Measurements from ENCODE around the gene POLR2H. TPM values are rescaled to one million over a fixed set of nuclear protein-coding genes. Genes with fewer than 3 reads are reported as not detected.

The POLR2H gene
- total and polyA plus RNA-seq, 8 donors = 14.0 to 273 (median 110) TPM

GRCh38 chr3:184386047-184386806 is 24.7 kb downstream of the POLR2H start:
- intact Hi-C loops (cut with DNase I; ENCODE audit: low total_unique reads) = no loop called here
- Histone ChIP-seq H3K27me3 (peaks cover 0 to 30% (median 9%) of the 10 kb centered on the region in 3 donors), H3K4me1 (peaks cover 6 to 7% (median 6%) of the 10 kb centered on the region in 4 donors), H3K27ac (no peak overlapping the region), H3K36me3 (peaks cover 0 to 45% (median 23%) of the 10 kb centered on the region in 4 donors), H3K4me3 (no peak overlapping the region), H3K9me3 (no peaks in the 10 kb centered on the region)
- 65 to 79% (median 78%) methylated on average over 9 to 37 of the region's 37 CpGs for WGBS, 5 donors
- no peak for DNase-seq
- TF ChIP-seq CTCF (IDR thresholded peaks at IDR 0.05) (no peak), POLR2AphosphoS5 (IDR thresholded peaks at IDR 0.05) (no peak), POLR2A (IDR thresholded peaks at IDR 0.05) (no peak), EP300 (IDR thresholded peaks at IDR 0.05) (no peak)

DNA sequence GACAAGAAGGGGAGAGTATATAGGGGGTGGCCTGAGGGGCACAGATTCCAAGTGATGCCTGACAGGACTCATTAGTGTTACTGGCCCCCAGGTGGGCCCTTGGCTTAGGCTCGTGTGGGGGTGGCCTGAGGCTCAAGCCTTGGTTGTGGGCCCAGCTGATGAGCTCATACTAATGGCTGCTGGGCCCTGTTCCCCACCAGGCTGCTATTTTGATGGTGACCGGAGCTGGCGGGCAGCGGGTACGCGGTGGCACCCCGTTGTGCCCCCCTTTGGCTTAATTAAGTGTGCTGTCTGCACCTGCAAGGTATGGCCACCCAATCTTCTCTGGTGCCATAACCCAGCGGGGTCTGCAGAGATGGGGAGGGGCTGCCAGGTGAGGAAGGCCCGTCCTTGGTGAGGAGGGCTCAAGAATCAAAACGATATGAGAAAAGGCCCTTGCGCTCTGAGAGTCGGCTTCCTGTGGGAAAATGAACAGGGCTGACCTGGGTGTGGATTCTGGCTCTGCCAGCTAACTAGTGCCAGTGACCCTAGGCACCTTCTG is 25.7 kb downstream of the POLR2H start:
- H3K36me3 ChIP-seq = peaks cover 0 to 45% (median 23%) of the 10 kb centered on the region in 4 donors
- intact Hi-C loops (cut with DNase I; ENCODE audit: low total_unique reads) = no loop called here
- peaks cover 0 to 20% (median 0%) of the 10 kb centered on the region in 3 donors for H3K27me3 ChIP-seq
- H3K9me3 ChIP-seq = no peaks in the 10 kb centered on the region
- DNase-seq = no peak
- TF ChIP-seq EP300 (IDR thresholded peaks at IDR 0.05) = no peak
- no peak for TF ChIP-seq CTCF (IDR thresholded peaks at IDR 0.05)
- TF ChIP-seq POLR2A (IDR thresholded peaks at IDR 0.05) = no peak
- no peak for TF ChIP-seq POLR2AphosphoS5 (IDR thresholded peaks at IDR 0.05)
- H3K4me3 ChIP-seq = no peak overlapping the region
- WGBS, 5 donors = 91 to 98% (median 93%) methylated on average over 6 to 12 of the region's 12 CpGs
- H3K4me1 ChIP-seq = no peaks in the 10 kb centered on the region
- no peak overlapping the region for H3K27ac ChIP-seq

DNA sequence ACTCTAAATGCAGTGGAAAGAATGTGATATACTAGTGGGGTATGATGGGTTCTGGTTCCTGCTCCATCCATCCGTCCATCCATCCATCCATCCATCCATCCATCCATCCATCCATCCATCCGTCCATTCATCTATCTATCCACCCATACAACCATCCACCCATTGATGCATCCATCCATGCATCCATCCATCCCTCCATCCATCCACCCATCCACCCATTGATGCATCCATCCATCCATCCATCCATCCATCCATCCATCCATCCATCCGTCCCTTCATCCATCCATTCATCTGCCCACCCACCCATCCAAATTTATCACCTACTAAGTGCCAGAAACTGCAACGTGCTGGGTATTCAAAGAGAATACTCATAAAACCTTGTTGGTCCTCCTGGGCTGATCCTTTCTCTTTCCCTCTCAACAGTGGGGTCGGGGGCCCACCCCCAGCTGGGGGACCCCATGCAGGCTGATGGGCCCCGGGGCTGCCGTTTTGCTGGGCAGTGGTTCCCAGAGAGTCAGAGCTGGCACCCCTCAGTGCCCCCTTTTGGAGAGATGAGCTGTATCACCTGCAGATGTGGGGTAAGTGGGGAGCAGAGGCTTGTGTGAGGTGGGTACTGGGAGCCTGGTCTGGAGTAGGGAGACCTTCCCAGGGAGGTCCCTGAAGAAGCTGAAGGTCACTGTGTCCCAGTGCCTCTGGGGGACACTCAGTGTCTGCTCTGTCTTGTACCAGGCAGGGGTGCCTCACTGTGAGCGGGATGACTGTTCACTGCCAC is 26.8 kb downstream of the POLR2H start:
- WGBS, 5 donors = 76 to 89% (median 79%) methylated on average over 6 to 8 of the region's 8 CpGs
- H3K27ac ChIP-seq = no peak overlapping the region
- H3K4me3 ChIP-seq = no peak overlapping the region
- H3K9me3 ChIP-seq = no peaks in the 10 kb centered on the region
- H3K27me3 ChIP-seq = peaks cover 0 to 9% (median 0%) of the 10 kb centered on the region in 3 donors
- no peak for TF ChIP-seq POLR2AphosphoS5 (IDR thresholded peaks at IDR 0.05)
- TF ChIP-seq CTCF (IDR thresholded peaks at IDR 0.05) = no peak
- TF ChIP-seq POLR2A (IDR thresholded peaks at IDR 0.05) = no peak
- TF ChIP-seq EP300 (IDR thresholded peaks at IDR 0.05) = no peak
- H3K4me1 ChIP-seq = no peaks in the 10 kb centered on the region
- peaks cover 0 to 45% (median 20%) of the 10 kb centered on the region in 4 donors for H3K36me3 ChIP-seq
- intact Hi-C loops (cut with DNase I; ENCODE audit: low total_unique reads) = no loop called here
- DNase-seq = no peak

- WGBS, 5 donors = 72 to 82% (median 78%) methylated on average over 5 to 8 of the region's 8 CpGs
- H3K27me3 ChIP-seq = peaks cover 0 to 9% (median 0%) of the 10 kb centered on the region in 3 donors
- H3K36me3 ChIP-seq = peaks cover 0 to 45% (median 20%) of the 10 kb centered on the region in 4 donors
- intact Hi-C loops (cut with DNase I; ENCODE audit: low total_unique reads) = no loop called here
- TF ChIP-seq POLR2A (IDR thresholded peaks at IDR 0.05) (no peak), EP300 (IDR thresholded peaks at IDR 0.05) (no peak), CTCF (IDR thresholded peaks at IDR 0.05) (no peak), POLR2AphosphoS5 (IDR thresholded peaks at IDR 0.05) (no peak)
- no peaks in the 10 kb centered on the region for H3K9me3 ChIP-seq
- no peak overlapping the region for H3K27ac ChIP-seq
- no peak overlapping the region for H3K4me3 ChIP-seq
- no peaks in the 10 kb centered on the region for H3K4me1 ChIP-seq
- DNase-seq = no peak
Observed at GRCh38 chr3:184388936-184389230, 27.4 kb downstream of the POLR2H start.
